ENCODE results near the gene CD96.

DNA sequence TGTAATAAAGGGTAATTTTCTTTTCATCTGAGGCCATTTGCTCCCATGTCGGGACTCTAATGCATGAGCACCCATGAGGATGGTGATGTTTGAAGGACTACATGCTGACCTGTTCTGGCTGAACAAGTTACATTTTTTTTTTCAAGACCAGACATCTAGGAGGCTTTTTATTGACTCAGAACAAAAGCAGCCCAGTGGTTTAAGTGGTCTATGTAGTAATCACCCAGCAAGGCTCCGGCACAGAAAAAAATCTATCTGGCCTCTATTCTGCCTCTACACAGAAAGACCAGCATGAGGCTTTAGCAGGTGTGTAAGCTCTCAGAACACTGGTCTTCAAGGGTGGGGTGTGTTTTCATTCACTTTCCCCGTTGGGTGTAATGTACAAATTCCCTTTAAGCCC, 148.2 kb downstream of the CD96 start:
- TF ChIP-seq, protein P1, sequence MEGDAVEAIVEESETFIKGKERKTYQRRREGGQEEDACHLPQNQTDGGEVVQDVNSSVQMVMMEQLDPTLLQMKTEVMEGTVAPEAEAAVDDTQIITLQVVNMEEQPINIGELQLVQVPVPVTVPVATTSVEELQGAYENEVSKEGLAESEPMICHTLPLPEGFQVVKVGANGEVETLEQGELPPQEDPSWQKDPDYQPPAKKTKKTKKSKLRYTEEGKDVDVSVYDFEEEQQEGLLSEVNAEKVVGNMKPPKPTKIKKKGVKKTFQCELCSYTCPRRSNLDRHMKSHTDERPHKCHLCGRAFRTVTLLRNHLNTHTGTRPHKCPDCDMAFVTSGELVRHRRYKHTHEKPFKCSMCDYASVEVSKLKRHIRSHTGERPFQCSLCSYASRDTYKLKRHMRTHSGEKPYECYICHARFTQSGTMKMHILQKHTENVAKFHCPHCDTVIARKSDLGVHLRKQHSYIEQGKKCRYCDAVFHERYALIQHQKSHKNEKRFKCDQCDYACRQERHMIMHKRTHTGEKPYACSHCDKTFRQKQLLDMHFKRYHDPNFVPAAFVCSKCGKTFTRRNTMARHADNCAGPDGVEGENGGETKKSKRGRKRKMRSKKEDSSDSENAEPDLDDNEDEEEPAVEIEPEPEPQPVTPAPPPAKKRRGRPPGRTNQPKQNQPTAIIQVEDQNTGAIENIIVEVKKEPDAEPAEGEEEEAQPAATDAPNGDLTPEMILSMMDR (conservative IDR thresholded peaks at IDR 0.05 in 1 of 2, IDR thresholded peaks at IDR 0.05 in 1 of 2; ENCODE audit: extremely low read depth in 1 of 2, insufficient read depth in 1 of 2, low read depth in 1 of 2, low read length in 2 of 2), result no peak
- TF ChIP-seq EZH2 (IDR thresholded peaks at IDR 0.05; ENCODE audit: borderline replicate concordance, low read length), result no peak
